ENCODE results near the gene KCNK15. TPM values are rescaled to one million over a fixed set of nuclear protein-coding genes. Genes with fewer than 3 reads are reported as not detected.

The KCNK15 gene
- total RNA-seq, 1 experiment from 2014 or later, result 3.0 TPM

DNA sequence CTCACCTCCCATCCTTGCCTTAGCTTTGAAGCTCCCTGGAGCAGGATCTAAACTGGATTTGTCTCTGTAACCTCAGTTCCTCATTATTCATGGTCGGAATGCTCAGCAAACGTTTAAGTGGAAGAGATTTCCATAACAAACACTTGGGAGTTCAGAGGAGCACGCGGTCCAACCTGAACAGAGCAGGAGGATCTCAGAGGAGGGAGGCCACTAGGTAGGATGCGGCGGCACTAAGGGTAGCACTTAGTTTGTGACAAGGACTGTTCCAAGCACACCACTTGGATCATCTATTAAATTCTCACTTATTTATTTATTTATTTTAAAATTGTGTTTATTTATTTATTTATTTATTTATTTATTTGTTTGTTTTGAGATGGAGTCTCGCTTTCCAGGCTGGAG, 43.8 kb upstream of the KCNK15 start:
- H3K36me3 ChIP-seq (ENCODE audit: low read depth, low read length), result no peaks in the 10 kb centered on the region
- CTCF ChIA-PET, result no interaction called here
- H3K4me1 ChIP-seq (ENCODE audit: insufficient read depth, low read length), result peaks cover 15% of the 10 kb centered on the region
- DNase-seq (no peak), ATAC-seq (no peak)
- H3K9ac ChIP-seq (ENCODE audit: low read length), result no peak overlapping the region
- H3K79me2 ChIP-seq (ENCODE audit: low read length), result no peaks in the 10 kb centered on the region
- H2AFZ ChIP-seq (ENCODE audit: low read length), result no peak overlapping the region
- intact Hi-C loops (cut with micrococcal nuclease), result no loop called here
- H3K27me3 ChIP-seq (ENCODE audit: low read length), result no peaks in the 10 kb centered on the region
- TF ChIP-seq EZH2phosphoT487 (IDR thresholded peaks at IDR 0.05; ENCODE audit: borderline replicate concordance, low read length) (no peak), EZH2 (IDR thresholded peaks at IDR 0.05; ENCODE audit: low read length, unreplicated experiment) (no peak)
- TF ChIP-seq, protein P1, sequence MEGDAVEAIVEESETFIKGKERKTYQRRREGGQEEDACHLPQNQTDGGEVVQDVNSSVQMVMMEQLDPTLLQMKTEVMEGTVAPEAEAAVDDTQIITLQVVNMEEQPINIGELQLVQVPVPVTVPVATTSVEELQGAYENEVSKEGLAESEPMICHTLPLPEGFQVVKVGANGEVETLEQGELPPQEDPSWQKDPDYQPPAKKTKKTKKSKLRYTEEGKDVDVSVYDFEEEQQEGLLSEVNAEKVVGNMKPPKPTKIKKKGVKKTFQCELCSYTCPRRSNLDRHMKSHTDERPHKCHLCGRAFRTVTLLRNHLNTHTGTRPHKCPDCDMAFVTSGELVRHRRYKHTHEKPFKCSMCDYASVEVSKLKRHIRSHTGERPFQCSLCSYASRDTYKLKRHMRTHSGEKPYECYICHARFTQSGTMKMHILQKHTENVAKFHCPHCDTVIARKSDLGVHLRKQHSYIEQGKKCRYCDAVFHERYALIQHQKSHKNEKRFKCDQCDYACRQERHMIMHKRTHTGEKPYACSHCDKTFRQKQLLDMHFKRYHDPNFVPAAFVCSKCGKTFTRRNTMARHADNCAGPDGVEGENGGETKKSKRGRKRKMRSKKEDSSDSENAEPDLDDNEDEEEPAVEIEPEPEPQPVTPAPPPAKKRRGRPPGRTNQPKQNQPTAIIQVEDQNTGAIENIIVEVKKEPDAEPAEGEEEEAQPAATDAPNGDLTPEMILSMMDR (conservative IDR thresholded peaks at IDR 0.05; ENCODE audit: low read depth, low read length), result no peak
- H3K9me2 ChIP-seq (replicated peaks; ENCODE audit: low read length), result no peaks in the 10 kb centered on the region
- H3K27ac ChIP-seq (ENCODE audit: low read length), result no peak overlapping the region
- no peaks in the 10 kb centered on the region for H4K20me1 ChIP-seq (ENCODE audit: low read length)
- no peak overlapping the region for H3K4me3 ChIP-seq (ENCODE audit: low read length)
- H3K4me2 ChIP-seq (ENCODE audit: low read length), result no peak overlapping the region
- no peaks in the 10 kb centered on the region for H3F3A ChIP-seq (ENCODE audit: low read length, unreplicated experiment)
- H3K9me3 ChIP-seq (ENCODE audit: low read length), result no peaks in the 10 kb centered on the region
- POLR2A ChIA-PET (ENCODE audit: unreplicated experiment), result no interaction called here
- BruUV-seq (replicated peaks), result no TSS peak

DNA sequence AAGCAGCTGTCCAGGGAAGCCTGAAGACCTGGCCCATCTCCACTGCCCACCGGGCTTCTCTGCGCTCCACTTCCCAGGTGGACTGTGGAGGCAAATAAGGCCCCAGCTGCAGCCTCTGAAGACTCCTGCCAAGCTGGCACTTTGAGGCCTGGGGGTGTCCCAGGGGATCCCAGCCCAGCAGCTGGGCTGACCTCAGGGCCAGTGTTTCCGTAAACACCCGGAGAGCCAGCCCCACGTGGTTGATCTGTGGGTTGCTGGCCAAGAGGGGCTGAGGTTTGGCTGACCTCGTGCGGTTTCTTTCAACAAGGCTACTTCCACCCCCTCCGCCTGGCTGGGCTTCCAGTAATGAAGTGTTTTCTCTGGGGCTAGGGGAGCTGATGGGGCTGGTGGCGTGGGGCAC, 42.9 kb upstream of the KCNK15 start:
- Histone ChIP-seq H3F3A (ENCODE audit: low read length, unreplicated experiment) (no peaks in the 10 kb centered on the region), H3K9me2 (replicated peaks; ENCODE audit: low read length) (no peaks in the 10 kb centered on the region), H3K36me3 (ENCODE audit: low read depth, low read length) (no peaks in the 10 kb centered on the region), H3K4me2 (ENCODE audit: low read length) (no peak overlapping the region), H3K27ac (ENCODE audit: low read length) (no peak overlapping the region), H3K9me3 (ENCODE audit: low read length) (no peaks in the 10 kb centered on the region), H2AFZ (ENCODE audit: low read length) (no peak overlapping the region), H3K4me1 (ENCODE audit: insufficient read depth, low read length) (peaks cover 15% of the 10 kb centered on the region), H4K20me1 (ENCODE audit: low read length) (no peaks in the 10 kb centered on the region), H3K79me2 (ENCODE audit: low read length) (no peaks in the 10 kb centered on the region), H3K9ac (ENCODE audit: low read length) (no peak overlapping the region), H3K4me3 (ENCODE audit: low read length) (no peak overlapping the region), H3K27me3 (ENCODE audit: low read length) (no peaks in the 10 kb centered on the region)
- TF ChIP-seq EZH2phosphoT487 (IDR thresholded peaks at IDR 0.05; ENCODE audit: borderline replicate concordance, low read length) (no peak), EZH2 (IDR thresholded peaks at IDR 0.05; ENCODE audit: low read length, unreplicated experiment) (no peak)
- TF ChIP-seq, protein P1 (conservative IDR thresholded peaks at IDR 0.05; ENCODE audit: low read depth, low read length), result no peak
- CTCF ChIA-PET, result no interaction called here
- POLR2A ChIA-PET (ENCODE audit: unreplicated experiment), result no interaction called here
- no TSS peak for BruUV-seq (replicated peaks)
- intact Hi-C loops (cut with micrococcal nuclease), result no loop called here
- DNase-seq (no peak), ATAC-seq (no peak)

DNA sequence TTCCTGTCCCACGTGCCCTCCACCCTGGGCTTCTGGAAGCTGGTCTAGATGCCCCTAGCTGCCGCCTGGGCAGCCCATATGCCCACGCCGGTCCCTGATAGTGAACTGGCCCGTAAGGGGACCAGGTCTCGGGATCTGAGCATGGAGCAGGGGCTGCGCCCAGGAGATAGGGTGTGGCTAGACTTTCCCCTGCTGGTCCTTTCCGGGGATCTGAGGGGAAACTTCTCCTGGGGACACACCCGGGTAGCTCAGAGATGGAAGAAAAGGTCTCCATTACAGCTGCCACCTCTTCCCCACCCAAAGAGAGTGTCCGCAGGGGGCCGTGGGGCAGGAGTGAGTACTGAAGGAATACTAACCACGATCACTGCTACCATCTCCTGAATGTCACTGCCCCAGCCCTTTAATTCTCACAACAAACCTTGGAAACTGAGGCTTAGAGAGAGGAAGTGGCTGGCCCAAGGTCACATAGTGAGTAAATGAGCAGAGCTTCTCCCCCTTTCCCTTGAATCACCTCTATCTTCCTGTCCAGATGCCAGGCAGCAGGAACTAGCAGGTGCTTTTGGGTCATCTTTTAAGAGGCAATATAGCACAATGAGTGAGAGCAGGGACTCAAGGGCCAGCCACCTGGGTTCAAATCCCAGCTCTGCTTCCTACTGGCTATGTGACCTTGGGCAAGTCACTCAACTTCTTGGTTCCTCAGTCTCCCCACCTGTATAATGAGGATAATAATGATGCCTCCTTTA, 42.3 kb upstream of the KCNK15 start:
- H3K36me3 ChIP-seq (ENCODE audit: low read depth, low read length), result no peaks in the 10 kb centered on the region
- no peak overlapping the region for H2AFZ ChIP-seq (ENCODE audit: low read length)
- intact Hi-C loops (cut with micrococcal nuclease), result no loop called here
- H3K4me1 ChIP-seq (ENCODE audit: insufficient read depth, low read length), result peaks cover 15% of the 10 kb centered on the region
- BruUV-seq (replicated peaks), result no TSS peak
- no peaks in the 10 kb centered on the region for H3F3A ChIP-seq (ENCODE audit: low read length, unreplicated experiment)
- no peaks in the 10 kb centered on the region for H3K27me3 ChIP-seq (ENCODE audit: low read length)
- POLR2A ChIA-PET (ENCODE audit: unreplicated experiment), result no interaction called here
- CTCF ChIA-PET, result no interaction called here
- H3K9me3 ChIP-seq (ENCODE audit: low read length), result no peaks in the 10 kb centered on the region
- no peak overlapping the region for H3K4me3 ChIP-seq (ENCODE audit: low read length)
- no peaks in the 10 kb centered on the region for H3K79me2 ChIP-seq (ENCODE audit: low read length)
- H4K20me1 ChIP-seq (ENCODE audit: low read length), result no peaks in the 10 kb centered on the region
- H3K27ac ChIP-seq (ENCODE audit: low read length), result no peak overlapping the region
- no peak overlapping the region for H3K9ac ChIP-seq (ENCODE audit: low read length)
- ATAC-seq (no peak), DNase-seq (no peak)
- TF ChIP-seq EZH2 (IDR thresholded peaks at IDR 0.05; ENCODE audit: low read length, unreplicated experiment) (no peak), EZH2phosphoT487 (IDR thresholded peaks at IDR 0.05; ENCODE audit: borderline replicate concordance, low read length) (no peak)
- TF ChIP-seq, protein P1 (conservative IDR thresholded peaks at IDR 0.05; ENCODE audit: low read depth, low read length), result no peak
- H3K4me2 ChIP-seq (ENCODE audit: low read length), result no peak overlapping the region
- H3K9me2 ChIP-seq (replicated peaks; ENCODE audit: low read length), result no peaks in the 10 kb centered on the region
